GM10248 (cell line): ENCODE results near the gene CEBPZOS.

Experiments
- CTCF ChIA-PET: fragments of 300-600 bp; sonication (Branson Sonifier 250); formaldehyde crosslinking; extraction: SDS; loops from one replicate; lab custom pipeline; 2021; ENCODE audit warnings: antibody characterized with exemption; lab: Yijun Ruan, JAX
- POLR2A ChIA-PET: fragments of 350-650 bp; sonication (Branson Sonifier 250); formaldehyde crosslinking; extraction: SDS; loops from one replicate; lab custom pipeline; 2020; ENCODE audit warnings: antibody characterized with exemption; lab: Yijun Ruan, JAX
- DNase-seq: peaks from one replicate; pipeline ENCODE4 v3.0.0; 2012; ENCODE audit errors: extremely low spot score
- CTCF ChIP-seq: IDR thresholded peaks from 2 replicates; pipeline ENCODE4 v1.5.1; 2012; ENCODE audit warnings: mild to moderate bottlenecking, low read depth; ENCODE audit errors: extremely low read depth, missing control alignments, control extremely low read depth

Gene CEBPZOS

DNA sequence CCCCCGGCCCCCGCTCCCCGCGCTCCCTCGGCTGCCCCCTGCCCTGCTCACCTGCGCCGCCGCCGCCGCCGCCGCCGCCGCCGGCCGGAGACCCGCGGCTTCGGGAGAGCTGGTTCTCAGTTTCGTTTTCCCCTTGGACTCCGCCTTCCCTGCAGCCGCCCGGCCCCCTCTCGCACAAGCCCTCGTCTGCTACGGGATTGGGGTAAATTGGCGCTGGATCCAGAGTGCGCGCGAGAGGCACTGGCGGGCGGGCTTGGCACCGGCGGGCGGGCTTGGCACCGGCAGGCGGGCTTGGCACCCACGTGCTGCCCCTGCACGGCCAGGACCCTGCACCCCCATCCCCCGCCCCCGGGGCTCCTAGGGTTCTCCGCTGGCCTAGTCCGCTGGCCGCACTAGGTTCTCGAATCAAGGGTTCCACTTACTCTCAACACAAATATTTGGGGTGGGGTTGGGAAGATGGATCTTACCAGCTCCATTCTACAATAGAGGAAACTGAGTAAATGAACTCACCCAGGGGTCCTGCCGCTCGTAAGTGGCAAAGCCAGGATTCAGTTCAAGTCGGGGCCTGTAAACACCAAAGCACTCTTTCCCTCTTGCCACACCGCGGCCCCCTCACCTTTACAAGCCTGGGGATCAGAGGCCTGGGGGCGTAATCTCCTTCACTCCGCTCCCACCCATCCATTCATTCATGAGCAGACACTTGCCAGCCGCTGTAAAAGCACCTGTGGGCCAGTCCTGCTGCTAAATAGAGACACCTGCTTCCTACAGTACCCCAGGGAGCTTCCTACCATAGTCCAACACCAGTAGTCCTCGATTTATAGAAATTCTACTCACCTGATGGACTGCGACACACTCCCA, 39.2 kb upstream of the CEBPZOS start, which contains the start of gene EIF2AK2:
TSS of gene EIF2AK2 (minus strand) at position 124 of the 858 bp plus-strand sequence. CDS start 9,174 bp downstream, outside the sequence.
- CTCF ChIA-PET = interaction anchor here (0.7 to 6.2 kb wide), 6 partner anchors 12 to 721 kb away, joined by 3 to 49 read pairs (median 3); no protein-coding TSS in a partner anchor
- peak; percentile 97 for DNase-seq
- POLR2A ChIA-PET = interaction anchor here (0.5 to 1.0 kb wide), 3 partner anchors 40 to 1344 kb away, joined by 3 read pairs; no protein-coding TSS in a partner anchor
- TF ChIP-seq CTCF = no peak

DNA sequence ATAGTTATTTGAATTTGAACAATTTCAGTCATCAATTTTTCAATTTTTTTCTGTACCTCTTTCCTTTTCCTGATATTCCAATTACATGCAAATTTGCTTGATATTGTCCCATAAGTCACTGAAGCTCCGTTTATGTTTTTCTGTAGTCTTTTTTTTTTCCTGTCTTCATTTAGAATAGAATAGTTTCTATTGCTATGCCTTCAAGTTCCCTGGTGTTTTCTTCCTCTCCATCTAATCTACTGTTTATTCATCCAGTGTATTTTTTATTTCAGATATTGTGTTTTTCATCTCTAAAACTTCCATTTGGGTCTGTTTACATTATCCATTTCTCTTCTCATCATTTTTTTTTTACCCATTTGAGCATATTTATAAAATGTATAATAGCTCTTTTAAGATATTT, 31.5 kb upstream of the CEBPZOS start:
- no peak for TF ChIP-seq CTCF
- ChIA-PET CTCF (interaction anchor here (7.4 kb wide), 1 partner anchor 15 kb away, joined by 41 read pairs; no protein-coding TSS in a partner anchor), POLR2A (no interaction called here)
- no peak for DNase-seq

- ChIA-PET POLR2A (no interaction called here), CTCF (interaction anchor here (0.7 to 7.4 kb wide), 12 partner anchors 9 to 718 kb away, joined by 3 to 49 read pairs (median 5); partner anchors contain the start of gene EIF2AK2)
- no peak for DNase-seq
- no peak for TF ChIP-seq CTCF
Measured at GRCh38 chr2:37167636-37168180, 28.6 kb upstream of the CEBPZOS start.

DNA sequence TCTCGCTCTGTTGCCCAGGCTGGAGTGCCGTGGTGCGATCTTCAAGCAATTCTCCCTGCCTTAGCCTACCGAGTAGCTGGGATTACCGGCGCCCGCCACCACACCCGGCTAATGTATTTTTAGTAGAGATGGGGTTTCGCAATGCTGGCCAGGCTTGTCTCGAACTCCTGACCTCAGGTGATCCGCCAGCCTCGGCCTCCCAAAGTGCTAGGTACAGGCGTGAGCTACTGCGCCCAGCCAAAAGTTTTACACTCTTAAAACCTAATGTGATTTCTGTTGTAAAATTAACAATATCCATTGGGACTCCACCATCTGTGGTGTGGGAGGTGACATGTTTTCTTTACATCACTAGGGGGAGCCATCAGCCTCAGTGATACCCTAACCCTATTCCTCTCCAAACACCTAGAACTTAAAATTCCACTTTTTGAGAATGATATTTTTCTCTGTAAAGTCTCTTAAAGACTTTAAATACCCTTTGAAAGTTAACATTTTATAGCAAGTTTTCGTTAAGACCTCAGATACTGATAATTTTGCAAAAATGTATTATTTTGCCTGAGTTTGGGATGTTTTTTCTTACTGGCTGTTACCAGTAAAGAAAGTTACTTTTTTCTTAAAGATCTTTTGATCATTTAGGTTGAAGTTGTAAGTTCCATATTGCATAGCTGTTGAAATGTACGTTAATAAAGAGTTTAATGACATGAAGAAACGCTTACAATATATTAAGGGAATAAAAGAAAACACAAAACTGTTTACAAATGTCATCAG, 27.9 kb upstream of the CEBPZOS start:
- peak; percentile 79 for DNase-seq
- POLR2A ChIA-PET = no interaction called here
- TF ChIP-seq CTCF = peak; percentile 68
- CTCF ChIA-PET = interaction anchor here (0.7 to 7.4 kb wide), 17 partner anchors 8 to 721 kb away, joined by 3 to 49 read pairs (median 4); partner anchors contain the start of gene EIF2AK2

DNA sequence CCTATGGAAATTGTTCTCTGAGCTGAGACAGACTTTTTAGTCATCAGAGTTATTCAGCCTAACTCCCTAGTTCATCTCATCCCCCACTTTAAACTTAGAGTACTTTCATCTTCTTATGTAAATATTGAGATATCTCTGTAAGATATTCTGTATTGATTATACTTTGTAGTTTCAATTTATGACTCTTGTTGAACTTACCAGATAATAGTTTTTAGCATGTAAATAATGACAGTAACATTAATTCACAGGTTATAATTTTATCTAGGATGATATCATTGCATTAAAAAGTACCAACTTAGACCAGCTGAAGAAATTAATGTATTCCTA, 24.7 kb upstream of the CEBPZOS start:
- no peak for DNase-seq
- CTCF ChIA-PET = interaction anchor here (1.0 to 7.4 kb wide), 4 partner anchors 8 to 706 kb away, joined by 3 to 49 read pairs (median 22); partner anchors contain the start of gene EIF2AK2
- POLR2A ChIA-PET = no interaction called here
- TF ChIP-seq CTCF = no peak

- ChIA-PET CTCF (interaction anchor here (1.0 kb wide), 1 partner anchor 15 kb away, joined by 3 read pairs; no protein-coding TSS in a partner anchor), POLR2A (no interaction called here)
- no peak for DNase-seq
- no peak for TF ChIP-seq CTCF
Measured at GRCh38 chr2:37173741-37174140, 22.6 kb upstream of the CEBPZOS start.
